Stomach smooth muscle (tissue), 2 donors: ENCODE data around the gene SENP3.

Experiments used
- H3K27ac ChIP-seq: one replicate; pipeline ENCODE4 v1.7.0; 2013; ENCODE audit warnings: mild to moderate bottlenecking, low read length, inconsistent platforms
- H3K27me3 ChIP-seq, 2 donors: one replicate each; pipeline ENCODE4 v1.7.0; 2013; ENCODE audit warnings: low read length in 2 of 2; ENCODE audit not compliant: insufficient read depth in 2 of 2, control insufficient read depth in 1 of 2
- H3K36me3 ChIP-seq, 2 donors: one replicate each; pipeline ENCODE4 v1.7.0; 2013; ENCODE audit warnings: low read length in 2 of 2; ENCODE audit not compliant: control insufficient read depth in 2 of 2, insufficient read depth in 2 of 2
- H3K4me1 ChIP-seq: one replicate; pipeline ENCODE4 v1.7.0; 2013; ENCODE audit warnings: low read length; ENCODE audit not compliant: control insufficient read depth, insufficient read depth
- H3K4me3 ChIP-seq, 2 donors: one replicate each; pipeline ENCODE4 v1.7.0; 2013; ENCODE audit warnings: low read length in 2 of 2
- H3K9ac ChIP-seq, 2 donors: one replicate each; pipeline ENCODE4 v1.7.0; 2013; ENCODE audit warnings: low read length in 2 of 2, mild to moderate bottlenecking in 1 of 2
- H3K9me3 ChIP-seq, 2 donors: one replicate each; pipeline ENCODE4 v1.7.0; 2013; ENCODE audit warnings: low read length in 2 of 2; ENCODE audit not compliant: control insufficient read depth in 2 of 2
- donor health status: healthy.
- donor health status: Pancreatic carcinoma.

Gene SENP3

DNA sequence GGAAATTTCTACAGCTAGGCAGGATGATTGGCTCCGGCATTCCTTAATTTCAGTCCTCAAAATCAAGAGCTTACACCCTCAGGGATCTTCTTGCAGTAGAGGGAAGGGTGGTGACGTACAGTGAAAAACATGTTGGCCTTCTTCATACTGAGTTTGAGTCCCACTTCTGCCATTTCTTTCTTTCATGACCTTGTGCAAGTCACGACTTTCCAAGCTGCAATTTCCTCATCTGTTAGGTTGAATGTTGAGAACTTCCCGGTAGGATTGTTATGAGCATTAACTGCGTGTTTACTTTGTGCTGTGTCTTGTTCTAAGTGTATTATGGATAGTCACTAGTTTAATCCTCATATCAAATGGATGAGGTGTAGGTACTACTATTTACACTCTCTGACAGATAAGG lies 7.9 kb downstream of the SENP3 start:
- Histone ChIP-seq H3K36me3 (peaks cover 45 to 47% of the 10 kb centered on the region in 2 donors), H3K9ac (no peak overlapping the region)

DNA sequence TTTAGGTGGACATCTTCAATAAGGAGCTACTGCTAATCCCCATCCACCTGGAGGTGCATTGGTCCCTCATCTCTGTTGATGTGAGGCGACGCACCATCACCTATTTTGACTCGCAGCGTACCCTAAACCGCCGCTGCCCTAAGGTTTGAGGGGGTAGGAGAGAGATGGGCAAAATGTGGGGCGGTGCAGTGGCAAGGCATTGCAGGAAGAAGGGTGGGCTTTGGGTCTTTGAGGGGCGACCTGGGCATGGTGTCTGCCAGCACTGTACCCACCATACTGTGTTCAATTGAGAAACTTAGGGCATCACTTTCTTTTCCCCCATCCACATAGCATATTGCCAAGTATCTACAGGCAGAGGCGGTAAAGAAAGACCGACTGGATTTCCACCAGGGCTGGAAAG lies 8.6 kb downstream of the SENP3 start:
- Histone ChIP-seq H3K9me3 (no peaks in the 10 kb centered on the region), H3K27ac (no peak overlapping the region), H3K27me3 (no peaks in the 10 kb centered on the region), H3K9ac (no peak overlapping the region), H3K4me3 (no peak overlapping the region), H3K4me1 (peaks cover 25% of the 10 kb centered on the region), H3K36me3 (peaks cover 45 to 47% of the 10 kb centered on the region in 2 donors)

More for the DNA sequence above, 7.9 kb downstream of the SENP3 start:
- H3K9me3 ChIP-seq, result no peaks in the 10 kb centered on the region
- no peak overlapping the region for H3K4me3 ChIP-seq
- H3K4me1 ChIP-seq, result peaks cover 21% of the 10 kb centered on the region
- no peak overlapping the region for H3K27ac ChIP-seq
- H3K27me3 ChIP-seq, result no peaks in the 10 kb centered on the region

DNA sequence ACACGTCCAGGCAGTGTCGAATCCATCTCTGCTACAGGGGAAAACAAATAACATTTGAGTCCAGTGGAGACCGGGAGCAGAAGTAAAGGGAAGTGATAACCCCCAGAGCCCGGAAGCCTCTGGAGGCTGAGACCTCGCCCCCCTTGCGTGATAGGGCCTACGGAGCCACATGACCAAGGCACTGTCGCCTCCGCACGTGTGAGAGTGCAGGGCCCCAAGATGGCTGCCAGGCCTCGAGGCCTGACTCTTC lies 10.5 kb downstream of the SENP3 start:
- Histone ChIP-seq H3K9ac (peak overlapping the region; percentile 81 to 83), H3K27me3 (no peaks in the 10 kb centered on the region), H3K4me1 (peaks cover 28% of the 10 kb centered on the region), H3K27ac (peak overlapping the region; percentile 92), H3K4me3 (peak overlapping the region; percentile 84 to 96), H3K9me3 (no peaks in the 10 kb centered on the region), H3K36me3 (peaks cover 54% of the 10 kb centered on the region in 2 donors)

DNA sequence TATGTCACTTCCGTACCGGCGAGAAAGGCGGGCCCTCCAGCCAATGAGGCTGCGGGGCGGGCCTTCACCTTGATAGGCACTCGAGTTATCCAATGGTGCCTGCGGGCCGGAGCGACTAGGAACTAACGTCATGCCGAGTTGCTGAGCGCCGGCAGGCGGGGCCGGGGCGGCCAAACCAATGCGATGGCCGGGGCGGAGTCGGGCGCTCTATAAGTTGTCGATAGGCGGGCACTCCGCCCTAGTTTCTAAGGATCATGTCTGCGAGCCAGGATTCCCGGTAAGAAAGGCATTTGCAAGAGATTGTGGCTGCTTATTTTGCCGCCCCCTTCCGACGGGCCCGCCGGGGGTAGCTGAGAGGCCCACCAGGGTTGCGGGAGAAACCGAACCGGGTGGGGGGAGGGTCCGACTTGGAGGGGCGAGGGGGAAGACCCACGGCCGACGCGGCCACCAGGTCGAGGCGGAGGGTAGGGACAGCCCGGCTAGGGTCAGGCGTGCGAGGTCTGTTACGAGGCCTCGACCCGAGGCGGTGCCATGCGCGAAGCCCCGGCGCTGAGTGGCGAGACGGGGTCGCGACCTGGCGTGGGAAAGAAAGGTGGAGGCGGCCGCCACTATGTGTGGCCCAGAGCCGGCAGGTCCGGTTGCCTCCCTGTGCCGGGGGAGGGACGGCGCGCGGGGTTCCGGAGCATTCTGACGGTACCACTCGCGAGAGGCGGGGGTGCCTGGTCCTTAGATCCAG lies 11.0 kb downstream of the SENP3 start:
- H3K9me3 ChIP-seq, result no peaks in the 10 kb centered on the region

DNA sequence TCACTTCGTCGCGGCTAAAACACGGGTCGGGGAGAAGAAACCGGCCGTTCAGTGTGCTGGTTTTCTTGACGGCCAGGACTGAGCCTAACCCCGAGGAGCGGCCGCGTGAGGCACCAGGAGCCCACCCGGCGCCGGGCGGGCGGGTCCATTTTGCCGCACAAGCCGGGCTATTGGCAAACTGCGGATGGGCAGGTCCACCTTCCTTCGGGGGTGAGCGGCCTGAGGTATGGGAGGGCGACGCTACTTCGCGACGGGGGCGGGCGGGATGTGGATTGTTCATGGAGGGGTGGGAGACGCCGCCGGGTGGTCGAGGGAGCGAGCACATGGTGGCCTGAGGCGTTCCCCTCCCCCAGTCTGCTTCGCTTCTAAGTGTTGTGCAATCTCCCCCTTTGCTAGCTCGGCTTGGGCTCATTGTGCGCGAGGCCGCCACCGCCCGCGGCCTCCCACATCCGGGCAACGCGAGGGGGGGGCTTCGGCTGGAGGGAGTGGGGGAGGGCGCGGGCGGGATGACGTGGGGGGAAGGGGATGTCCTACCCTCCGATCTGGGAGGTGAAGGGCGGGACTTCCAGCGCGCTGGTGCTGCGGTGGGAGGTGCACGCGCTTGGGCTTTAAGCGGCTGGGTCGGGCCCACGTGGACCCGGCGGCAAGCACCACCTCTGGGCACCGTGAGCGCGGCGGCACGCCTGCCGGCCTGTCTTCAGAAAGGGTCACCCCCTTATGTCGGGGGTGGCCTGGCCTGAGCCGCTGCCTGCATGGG lies 11.8 kb downstream of the SENP3 start:
- Histone ChIP-seq H3K27me3 (no peaks in the 10 kb centered on the region), H3K9me3 (no peaks in the 10 kb centered on the region), H3K4me3 (peak overlapping the region; percentile 91 to 96), H3K4me1 (peaks cover 28% of the 10 kb centered on the region), H3K27ac (peak overlapping the region; percentile 98), H3K9ac (peak overlapping the region; percentile 95 to 100), H3K36me3 (peaks cover 59 to 64% of the 10 kb centered on the region in 2 donors)

More for the DNA sequence above, 11.0 kb downstream of the SENP3 start:
- H3K4me1 ChIP-seq, result peaks cover 28% of the 10 kb centered on the region
- H3K4me3 ChIP-seq, result peak overlapping the region; percentile 91 to 96
- no peaks in the 10 kb centered on the region for H3K27me3 ChIP-seq
- peak overlapping the region; percentile 98 for H3K27ac ChIP-seq
- peak overlapping the region; percentile 95 to 100 for H3K9ac ChIP-seq
- peaks cover 54 to 59% of the 10 kb centered on the region in 2 donors for H3K36me3 ChIP-seq

DNA sequence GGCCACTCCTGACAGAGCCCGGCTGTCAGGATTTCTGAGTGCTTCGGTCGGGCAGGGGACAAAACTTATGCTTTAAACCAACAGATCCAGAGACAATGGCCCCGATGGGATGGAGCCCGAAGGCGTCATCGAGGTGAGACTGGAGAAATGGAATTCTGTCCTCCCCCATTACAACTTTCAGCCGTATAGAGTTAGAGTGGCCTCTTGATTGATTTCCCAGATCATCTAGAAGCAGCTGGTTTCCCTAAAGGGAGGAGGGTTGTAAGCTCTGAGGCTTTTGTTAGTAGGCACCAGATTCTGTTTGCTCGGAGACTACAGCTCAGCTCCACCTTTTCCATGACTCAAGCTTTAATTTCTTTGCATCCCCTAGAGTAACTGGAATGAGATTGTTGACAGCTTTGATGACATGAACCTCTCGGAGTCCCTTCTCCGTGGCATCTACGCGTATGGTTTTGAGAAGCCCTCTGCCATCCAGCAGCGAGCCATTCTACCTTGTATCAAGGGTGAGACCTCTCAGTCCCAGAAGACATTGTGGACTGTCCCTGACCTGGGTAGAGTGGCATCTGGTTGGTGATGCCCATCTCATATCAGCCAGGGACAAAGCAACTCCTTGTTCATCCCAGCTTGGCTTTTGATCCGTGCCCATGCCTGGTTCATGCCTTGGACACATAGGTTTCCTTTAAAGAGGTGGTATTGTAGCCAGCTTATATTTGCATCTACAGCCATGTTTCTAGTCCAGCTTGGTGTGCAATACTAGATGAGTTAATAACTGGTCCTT lies 12.6 kb downstream of the SENP3 start:
- H3K27ac ChIP-seq, result peak overlapping the region; percentile 98
- peaks cover 34% of the 10 kb centered on the region for H3K4me1 ChIP-seq
- H3K9ac ChIP-seq, result peak overlapping the region; percentile 29 to 100
- no peaks in the 10 kb centered on the region for H3K9me3 ChIP-seq
- no peaks in the 10 kb centered on the region for H3K27me3 ChIP-seq
- peaks cover 55 to 67% of the 10 kb centered on the region in 2 donors for H3K36me3 ChIP-seq
- H3K4me3 ChIP-seq, result peak overlapping the region; percentile 91 to 96

DNA sequence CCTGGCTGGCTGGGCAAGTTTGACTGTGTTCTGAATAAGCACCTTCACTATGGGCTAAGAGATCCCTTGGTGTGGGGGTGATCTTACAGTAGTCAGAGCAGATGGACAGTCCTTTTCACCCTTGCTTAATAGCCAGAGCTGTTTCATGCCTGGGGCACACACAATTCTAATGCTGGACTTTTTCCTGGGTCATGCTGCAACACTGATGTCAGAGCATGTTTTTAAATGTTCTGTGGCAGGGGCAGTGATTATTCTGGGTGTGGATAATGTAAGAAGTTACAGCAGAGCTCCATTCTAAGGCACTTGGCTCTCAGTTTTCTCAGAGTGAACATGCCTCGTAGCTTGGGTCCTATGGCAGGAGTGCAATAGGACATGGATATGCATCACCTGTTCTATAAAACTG lies 13.8 kb downstream of the SENP3 start:
- Histone ChIP-seq H3K27me3 (no peaks in the 10 kb centered on the region), H3K9me3 (no peaks in the 10 kb centered on the region), H3K4me1 (peaks cover 39% of the 10 kb centered on the region), H3K9ac (no peak overlapping the region), H3K4me3 (no peak overlapping the region), H3K27ac (no peak overlapping the region), H3K36me3 (peaks cover 46 to 61% of the 10 kb centered on the region in 2 donors)

DNA sequence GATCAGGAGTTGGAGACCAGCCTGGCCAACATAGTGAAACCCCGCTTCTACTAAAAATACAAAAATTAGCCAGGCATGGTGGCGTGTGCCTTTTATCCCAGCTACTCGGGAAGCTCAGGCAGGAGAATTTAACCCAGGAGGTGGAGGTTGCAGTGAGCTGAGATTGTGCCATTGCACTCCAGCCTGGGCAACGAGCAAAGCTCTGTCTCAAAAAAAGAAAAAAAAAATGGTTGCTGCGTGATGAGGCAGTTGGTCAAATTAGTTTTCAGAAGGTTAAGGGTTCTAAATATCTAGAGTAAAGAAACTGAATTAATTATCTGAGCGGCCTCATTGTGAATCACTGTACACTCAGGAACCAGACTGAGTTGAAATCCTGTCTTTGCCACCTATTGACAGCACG lies 14.2 kb downstream of the SENP3 start:
- H3K9me3 ChIP-seq, result no peaks in the 10 kb centered on the region
- H3K27me3 ChIP-seq, result no peaks in the 10 kb centered on the region
- no peak overlapping the region for H3K27ac ChIP-seq
- peaks cover 40% of the 10 kb centered on the region for H3K4me1 ChIP-seq
- no peak overlapping the region for H3K9ac ChIP-seq
- H3K4me3 ChIP-seq, result no peak overlapping the region
- H3K36me3 ChIP-seq, result peaks cover 41 to 59% of the 10 kb centered on the region in 2 donors

DNA sequence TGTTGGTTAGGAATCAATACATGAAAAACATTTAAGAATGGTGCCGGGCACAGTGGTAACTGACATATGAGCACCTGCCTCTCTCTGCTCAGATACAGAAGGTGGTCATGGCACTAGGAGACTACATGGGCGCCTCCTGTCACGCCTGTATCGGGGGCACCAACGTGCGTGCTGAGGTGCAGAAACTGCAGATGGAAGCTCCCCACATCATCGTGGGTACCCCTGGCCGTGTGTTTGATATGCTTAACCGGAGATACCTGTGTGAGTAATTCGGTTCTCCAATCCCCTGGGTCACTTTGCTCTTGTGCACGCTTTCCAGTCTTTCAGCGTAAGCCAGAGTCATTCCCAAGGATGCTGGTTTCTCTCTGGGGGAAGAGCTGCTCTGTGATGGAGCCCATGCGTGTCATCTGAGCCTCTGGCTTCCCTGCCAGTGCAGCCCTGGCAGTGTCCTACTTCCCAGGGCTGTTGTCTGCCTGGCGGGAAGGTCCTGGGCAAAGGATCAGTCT lies 14.8 kb downstream of the SENP3 start:
- no peak overlapping the region for H3K27ac ChIP-seq
- no peaks in the 10 kb centered on the region for H3K27me3 ChIP-seq

DNA sequence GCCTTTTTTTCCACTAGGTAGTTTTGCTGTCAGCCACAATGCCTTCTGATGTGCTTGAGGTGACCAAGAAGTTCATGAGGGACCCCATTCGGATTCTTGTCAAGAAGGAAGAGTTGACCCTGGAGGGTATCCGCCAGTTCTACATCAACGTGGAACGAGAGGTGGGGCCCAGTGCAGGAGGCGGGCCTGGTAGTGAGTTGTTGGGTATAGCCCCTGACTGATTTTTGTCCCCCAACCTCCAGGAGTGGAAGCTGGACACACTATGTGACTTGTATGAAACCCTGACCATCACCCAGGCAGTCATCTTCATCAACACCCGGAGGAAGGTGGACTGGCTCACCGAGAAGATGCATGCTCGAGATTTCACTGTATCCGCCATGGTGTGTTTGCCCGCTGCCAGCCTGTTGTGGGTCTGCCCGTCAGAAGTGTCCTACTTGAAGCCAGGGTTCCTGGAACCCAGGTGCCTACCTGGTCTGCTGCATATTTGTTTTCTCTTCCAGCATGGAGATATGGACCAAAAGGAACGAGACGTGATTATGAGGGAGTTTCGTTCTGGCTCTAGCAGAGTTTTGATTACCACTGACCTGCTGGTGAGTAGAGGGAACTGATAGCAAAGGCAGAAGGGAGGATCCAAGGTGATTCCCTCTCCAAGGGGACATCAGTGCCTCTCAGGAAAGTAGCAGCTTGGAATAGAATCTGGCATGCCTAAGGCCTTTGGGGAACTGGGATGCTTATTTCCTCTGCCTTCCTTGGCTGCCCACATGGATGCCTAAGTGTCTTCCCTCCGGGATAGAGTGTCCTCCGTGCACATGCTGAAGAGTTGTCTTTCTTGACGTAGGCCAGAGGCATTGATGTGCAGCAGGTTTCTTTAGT lies 15.8 kb downstream of the SENP3 start:
- Histone ChIP-seq H3K27me3 (no peaks in the 10 kb centered on the region), H3K36me3 (peaks cover 37 to 54% of the 10 kb centered on the region in 2 donors), H3K9ac (no peak overlapping the region), H3K9me3 (no peaks in the 10 kb centered on the region), H3K4me1 (peaks cover 41% of the 10 kb centered on the region), H3K27ac (peak overlapping the region; percentile 11), H3K4me3 (no peak overlapping the region)

More for the DNA sequence above, 14.8 kb downstream of the SENP3 start:
- Histone ChIP-seq H3K36me3 (peaks cover 37 to 54% of the 10 kb centered on the region in 2 donors), H3K9me3 (no peaks in the 10 kb centered on the region), H3K4me3 (no peak overlapping the region), H3K4me1 (peaks cover 42% of the 10 kb centered on the region), H3K9ac (no peak overlapping the region)
